GM12801 (cell line): ENCODE results near the gene CHD9NB.

ENCODE experiments used
- TF ChIP-seq, protein P1 (sequence below): IDR thresholded peaks from one replicate; pipeline ENCODE4 v1.5.1; 2011; ENCODE audit warnings: control low read depth; ENCODE audit not compliant: insufficient read length; ENCODE audit errors: extremely low read depth

CHD9NB gene

DNA sequence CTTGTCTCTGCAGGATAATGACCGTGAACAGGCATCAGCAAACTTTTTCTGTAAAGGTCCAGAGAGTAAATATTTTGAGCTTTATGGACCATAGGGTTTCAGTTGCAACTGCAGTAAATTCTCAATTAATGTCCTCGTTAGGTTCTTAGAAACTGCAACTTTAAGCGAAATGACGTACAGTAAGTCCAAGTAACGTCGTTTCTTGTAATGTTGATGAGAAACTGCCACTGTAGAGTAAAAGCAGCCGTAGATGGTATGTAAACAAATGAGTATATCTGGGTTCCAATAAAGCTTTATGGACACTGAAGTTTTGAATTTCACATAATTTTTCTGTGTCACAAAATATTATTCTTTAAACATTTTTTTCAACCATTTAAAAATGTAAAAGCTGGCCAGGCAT is 7.0 kb upstream of the CHD9NB start:
- TF ChIP-seq, protein P1, sequence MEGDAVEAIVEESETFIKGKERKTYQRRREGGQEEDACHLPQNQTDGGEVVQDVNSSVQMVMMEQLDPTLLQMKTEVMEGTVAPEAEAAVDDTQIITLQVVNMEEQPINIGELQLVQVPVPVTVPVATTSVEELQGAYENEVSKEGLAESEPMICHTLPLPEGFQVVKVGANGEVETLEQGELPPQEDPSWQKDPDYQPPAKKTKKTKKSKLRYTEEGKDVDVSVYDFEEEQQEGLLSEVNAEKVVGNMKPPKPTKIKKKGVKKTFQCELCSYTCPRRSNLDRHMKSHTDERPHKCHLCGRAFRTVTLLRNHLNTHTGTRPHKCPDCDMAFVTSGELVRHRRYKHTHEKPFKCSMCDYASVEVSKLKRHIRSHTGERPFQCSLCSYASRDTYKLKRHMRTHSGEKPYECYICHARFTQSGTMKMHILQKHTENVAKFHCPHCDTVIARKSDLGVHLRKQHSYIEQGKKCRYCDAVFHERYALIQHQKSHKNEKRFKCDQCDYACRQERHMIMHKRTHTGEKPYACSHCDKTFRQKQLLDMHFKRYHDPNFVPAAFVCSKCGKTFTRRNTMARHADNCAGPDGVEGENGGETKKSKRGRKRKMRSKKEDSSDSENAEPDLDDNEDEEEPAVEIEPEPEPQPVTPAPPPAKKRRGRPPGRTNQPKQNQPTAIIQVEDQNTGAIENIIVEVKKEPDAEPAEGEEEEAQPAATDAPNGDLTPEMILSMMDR = no peak

DNA sequence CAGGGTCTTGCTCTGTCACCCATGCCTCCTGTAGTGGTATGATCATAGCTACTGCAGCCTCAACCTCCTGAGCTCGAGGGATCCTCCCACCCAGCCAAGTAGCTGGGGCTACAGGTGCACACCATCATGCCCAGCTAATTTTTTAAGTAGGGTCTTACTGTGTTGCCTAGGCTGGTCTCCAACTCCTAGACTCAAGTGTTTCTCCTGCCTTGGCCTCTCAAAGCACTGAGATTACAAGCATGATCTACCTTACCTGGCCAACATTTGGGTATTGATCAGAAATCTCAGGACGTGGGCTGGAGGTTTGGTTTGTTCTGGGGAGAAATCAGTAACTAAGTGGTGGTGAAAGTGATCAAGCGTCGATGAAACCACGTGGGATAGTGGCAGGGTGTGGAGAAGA is 6.2 kb upstream of the CHD9NB start:
- TF ChIP-seq, protein P1 = no peak

DNA sequence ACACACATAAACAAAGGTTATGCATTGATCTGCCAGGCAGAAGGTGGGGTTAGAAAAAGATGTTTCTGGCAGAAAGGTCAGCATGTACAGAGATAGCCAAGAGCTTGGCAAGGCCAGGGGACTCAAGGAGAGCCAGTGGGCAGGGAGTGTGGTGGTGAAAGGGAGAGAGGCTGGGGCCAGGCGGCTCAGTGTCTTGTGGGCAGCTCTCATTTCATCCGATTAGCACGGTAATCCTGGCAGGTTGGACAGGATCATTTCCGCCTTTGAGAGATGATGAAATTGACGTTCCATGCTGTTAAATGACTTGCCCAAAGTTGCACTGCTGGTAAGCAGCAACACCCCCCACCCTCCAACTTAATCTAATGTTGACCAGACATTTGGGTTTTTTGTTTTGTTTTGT is 5.7 kb upstream of the CHD9NB start:
- TF ChIP-seq, protein P1 = no peak

DNA sequence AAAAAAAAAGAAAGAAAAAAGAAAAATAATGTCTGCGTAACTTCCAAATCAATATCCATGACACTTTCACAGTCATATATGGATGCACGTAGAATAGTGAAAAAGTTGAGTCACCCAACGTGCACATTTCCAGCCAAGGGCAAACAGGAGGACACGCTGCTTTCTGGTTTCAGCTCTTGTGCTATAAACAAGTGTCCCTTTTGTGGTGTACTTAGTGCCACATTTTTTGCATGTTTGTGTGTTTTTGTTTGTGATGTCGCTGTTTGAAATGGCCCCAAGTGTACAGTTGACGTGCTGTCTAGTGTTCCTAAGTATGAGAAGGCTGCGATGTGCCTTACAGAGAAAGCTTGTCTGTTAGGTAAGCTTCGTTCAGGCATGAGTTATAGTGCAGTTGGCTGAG is 5.0 kb upstream of the CHD9NB start:
- TF ChIP-seq, protein P1 = no peak

DNA sequence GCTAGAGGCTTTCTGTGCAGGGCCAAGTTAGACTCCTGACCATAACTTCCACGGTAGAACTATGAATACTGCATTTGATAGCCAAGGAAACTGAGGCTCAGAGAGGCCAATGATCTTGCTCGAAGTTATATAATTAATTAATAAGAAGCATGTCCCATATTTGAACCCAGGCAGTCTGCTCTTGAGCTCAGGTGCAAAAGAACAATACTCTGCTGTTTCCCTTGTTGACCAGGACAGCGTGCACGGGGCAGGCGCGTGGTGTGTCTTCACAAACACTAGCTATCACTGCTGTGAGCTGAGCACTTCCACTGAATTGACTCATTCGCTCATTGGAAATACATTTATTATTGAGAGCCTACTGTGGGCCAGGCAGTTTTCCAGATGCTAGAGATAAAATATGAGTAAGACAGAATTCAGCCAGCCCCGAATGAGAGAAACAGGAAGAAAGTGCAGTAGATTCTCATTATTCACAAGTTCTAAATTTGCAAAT is 3.7 kb upstream of the CHD9NB start:
- TF ChIP-seq, protein P1 = no peak

DNA sequence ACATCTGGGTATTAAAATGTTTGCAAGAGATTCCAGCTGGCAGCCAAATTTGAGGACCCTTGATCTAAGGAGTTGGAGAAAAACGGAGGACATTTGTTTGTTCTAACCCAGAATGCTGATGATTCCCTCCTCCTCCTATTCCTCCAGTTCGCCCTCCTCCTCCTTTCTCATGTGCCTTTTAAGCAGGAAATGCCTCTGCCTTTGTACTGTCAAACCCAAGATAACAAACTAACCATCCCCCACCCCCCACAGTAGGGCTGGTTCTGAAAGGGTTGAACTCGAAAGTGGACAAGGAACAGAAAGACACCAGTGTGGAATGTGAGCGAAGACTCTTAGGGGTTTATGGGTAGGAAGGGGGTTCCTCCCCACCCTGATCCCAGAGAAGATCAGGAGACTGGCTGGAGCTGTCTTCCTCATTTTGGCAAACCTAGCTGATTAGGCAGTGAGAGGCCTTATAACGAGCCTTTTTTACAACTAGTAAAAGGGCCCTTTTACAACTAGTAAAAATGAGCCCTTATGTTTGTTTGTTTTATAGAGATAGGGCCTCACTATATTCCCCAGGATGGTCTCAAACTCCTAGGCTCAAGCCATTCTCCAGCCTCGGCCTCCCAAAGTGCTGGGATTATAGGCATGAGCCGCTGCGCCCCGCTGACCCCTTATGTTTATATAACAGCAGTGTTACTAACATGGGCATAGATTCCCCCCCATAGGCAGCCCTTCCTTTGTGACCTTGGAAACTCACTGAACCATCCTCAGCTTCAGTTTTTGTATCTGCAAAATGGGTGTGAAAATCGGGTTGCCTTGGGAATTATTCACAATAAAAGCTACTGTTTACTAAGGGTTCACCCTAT is 3.1 kb upstream of the CHD9NB start:
- TF ChIP-seq, protein P1 = no peak

DNA sequence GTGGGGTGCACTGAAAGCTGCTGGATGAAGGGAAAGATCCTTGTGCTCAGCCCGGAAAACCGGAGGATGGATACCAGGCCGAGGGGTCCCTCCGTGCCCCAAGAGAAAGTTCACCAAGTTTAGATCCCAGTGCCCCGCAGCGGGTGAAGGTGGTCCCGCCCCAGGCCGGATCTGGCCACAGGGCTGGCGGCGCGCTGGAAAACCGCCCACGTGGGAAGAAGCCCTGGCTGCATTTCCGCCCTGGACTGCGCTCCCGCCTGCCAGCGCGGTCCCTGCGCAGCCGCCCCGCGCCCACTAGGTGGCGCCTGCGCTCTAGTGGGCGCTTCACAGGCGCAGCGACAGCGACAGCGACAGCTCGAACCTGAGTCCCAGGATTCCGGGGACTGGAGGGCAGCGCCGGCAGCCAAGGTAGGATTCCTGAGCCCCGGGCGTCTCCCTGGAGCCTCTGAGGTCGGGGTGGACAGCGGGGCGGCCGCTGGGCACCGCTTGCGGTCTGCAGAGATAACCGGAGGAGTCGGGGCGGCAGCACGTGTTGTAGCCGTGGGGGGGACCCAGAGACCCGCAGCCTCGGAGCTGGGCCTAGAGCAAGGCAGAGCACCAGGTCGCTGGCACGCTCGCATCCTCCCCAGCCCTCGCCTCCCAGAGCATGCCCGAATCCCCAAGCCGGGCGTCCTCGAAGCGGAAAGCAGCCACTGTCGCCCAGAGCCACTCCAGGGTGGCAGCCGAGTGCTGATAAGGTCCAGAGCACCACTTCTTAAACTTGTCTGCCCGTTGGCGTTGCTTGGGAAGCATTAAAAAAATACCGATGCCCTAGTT is 2.2 kb upstream of the CHD9NB start, which contains the start of gene CHD9:
Gene CHD9, plus strand, starts transcription at position 322 of the 816 bp plus-strand sequence. CDS start 101,099 bp downstream, outside the sequence.
- TF ChIP-seq, protein P1 = no peak
